ENCODE measurements around the gene MRPL39.
"Not testable (repeated sequence)": the region's sequence is repeated elsewhere in the genome, so short reads cannot be mapped to it uniquely, and the experiment has no call there.

MRPL39 gene

DNA sequence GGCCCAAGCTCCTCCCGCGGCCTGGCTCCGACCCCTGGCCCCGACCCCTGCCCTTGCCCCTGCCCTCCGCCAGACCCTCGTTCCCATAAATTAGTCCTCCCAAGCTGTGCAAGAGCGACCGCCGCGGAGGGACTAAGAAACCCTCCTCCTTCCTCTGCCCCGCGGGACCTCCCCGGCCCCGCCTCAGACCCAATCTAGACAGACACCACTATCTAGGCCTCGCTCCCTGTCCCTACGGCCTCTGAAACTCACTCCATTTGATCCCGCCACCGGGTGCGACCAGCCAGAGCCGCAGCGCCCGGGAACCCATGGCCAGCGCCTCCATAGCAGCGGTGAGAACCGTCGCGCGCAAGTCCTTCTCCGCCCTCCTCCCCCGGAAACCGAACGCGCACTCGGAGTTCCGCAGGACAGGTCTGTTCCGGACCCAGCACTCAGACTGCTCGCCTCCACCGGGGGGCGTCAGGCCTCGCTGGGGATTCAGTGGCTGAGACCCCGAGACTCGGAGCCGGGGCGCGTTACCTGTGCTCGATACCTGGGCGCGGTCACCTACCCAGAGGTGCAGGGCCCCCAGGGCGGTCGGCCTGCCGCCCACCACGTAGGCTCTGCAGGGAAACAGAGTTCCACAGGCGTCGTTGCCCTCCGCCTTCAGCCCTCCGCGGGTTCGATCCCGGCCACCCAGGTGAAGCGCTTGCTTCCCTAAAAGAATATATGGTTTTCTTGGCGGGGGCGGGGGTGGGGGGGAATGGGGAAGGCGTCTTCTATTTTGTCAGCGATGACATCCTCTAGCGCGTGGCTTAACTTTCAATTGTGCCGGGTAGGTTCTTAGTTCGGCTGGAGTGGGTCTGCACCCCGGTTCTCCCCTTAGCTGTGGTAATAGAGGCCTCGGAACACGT lies at the start of gene MRPL39:
MRPL39 (minus strand) TSS at position 331 of the 893 bp plus-strand sequence; CDS start at position 325, 6 bp downstream.
- peak; percentile 81 to 94 (median 91) for DNase-seq

GRCh38 chr21:25656412-25656811 lies 49.1 kb upstream of the MRPL39 start:
- DNase-seq: no peak

- no peak for DNase-seq
Measured at GRCh38 chr21:25649146-25649545, 41.9 kb upstream of the MRPL39 start.

GRCh38 chr21:25647647-25648046 lies 40.4 kb upstream of the MRPL39 start:
- no peak for DNase-seq

GRCh38 chr21:25646474-25646873 lies 39.2 kb upstream of the MRPL39 start:
- no peak for DNase-seq

DNA sequence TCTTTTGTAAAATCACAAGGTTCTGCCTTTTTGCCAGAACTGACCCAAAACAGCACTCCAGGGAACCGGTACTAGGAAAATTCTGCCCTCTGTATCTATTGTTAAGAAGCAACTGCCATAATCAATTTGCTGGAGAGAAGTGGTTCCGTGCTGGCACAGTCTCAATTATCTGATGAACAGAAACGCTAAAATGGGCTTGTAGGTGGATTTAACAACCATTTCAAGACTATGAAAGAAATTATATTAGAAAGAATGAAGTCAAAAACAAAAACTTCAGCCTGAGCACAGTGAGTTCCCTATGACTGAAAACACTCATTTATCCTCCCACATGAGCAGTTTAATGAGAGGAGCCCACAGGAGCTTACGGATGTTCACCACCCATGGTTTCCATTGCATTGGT lies 36.2 kb upstream of the MRPL39 start:
- DNase-seq: no peak

DNA sequence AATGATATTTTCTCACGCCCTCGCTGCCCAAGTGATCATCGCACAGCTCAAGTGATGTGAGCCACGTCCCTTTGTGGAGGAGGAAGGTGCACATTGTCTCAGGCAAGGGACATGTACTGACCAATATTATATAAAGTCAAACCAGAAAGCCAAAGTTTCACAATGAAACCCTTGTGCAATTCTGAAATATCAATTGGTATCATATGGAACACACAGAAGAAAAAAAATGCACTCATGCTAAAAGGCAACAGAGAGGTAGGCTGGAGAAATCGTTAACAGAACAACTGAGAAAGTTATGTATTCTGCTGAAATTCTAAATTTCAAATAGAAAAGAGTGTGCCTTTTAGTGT lies 33.6 kb upstream of the MRPL39 start:
- DNase-seq: peak in 1 of 3 experiments; percentile 18

- DNase-seq: peak in 1 of 3 experiments; percentile 73
Measured at GRCh38 chr21:25640202-25640942, 33.1 kb upstream of the MRPL39 start.

DNA sequence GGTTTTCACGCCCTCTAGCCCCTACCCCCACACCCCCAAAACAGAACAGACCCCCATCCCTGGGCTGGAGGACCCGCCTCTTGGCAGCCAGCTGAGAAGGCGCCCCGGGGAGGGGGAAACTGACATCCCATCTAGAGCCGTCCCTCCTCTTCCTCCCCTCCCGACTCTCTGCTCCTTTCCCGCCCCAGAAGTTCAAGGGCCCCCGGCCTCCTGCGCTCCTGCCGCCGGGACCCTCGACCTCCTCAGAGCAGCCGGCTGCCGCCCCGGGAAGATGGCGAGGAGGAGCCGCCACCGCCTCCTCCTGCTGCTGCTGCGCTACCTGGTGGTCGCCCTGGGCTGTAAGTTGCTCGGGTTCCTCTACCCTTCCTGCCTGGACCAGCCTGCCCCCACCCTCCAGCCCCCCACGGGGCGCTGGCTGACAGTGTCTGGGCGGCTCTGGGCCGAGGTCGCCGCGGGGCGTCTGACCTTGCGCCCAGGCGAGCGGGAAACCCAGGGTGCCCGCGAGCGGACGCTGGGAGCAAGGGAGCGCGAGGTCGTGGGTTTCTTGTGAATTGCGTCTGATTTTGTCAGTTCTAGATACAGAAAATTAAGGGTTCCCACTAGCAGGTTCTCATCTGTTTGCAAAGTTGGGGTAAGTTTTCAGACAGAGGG lies 32.4 kb upstream of the MRPL39 start:
- peak in 2 of 3 experiments; percentile 71 to 73 for DNase-seq

- DNase-seq: peak in 2 of 3 experiments; percentile 57 to 69
Measured at GRCh38 chr21:25638660-25639550, 31.6 kb upstream of the MRPL39 start, which contains the start of gene JAM2. Gene JAM2 (plus strand): TSS chr21:25639258. CDS start chr21:25639822, 564 bp downstream.

DNA sequence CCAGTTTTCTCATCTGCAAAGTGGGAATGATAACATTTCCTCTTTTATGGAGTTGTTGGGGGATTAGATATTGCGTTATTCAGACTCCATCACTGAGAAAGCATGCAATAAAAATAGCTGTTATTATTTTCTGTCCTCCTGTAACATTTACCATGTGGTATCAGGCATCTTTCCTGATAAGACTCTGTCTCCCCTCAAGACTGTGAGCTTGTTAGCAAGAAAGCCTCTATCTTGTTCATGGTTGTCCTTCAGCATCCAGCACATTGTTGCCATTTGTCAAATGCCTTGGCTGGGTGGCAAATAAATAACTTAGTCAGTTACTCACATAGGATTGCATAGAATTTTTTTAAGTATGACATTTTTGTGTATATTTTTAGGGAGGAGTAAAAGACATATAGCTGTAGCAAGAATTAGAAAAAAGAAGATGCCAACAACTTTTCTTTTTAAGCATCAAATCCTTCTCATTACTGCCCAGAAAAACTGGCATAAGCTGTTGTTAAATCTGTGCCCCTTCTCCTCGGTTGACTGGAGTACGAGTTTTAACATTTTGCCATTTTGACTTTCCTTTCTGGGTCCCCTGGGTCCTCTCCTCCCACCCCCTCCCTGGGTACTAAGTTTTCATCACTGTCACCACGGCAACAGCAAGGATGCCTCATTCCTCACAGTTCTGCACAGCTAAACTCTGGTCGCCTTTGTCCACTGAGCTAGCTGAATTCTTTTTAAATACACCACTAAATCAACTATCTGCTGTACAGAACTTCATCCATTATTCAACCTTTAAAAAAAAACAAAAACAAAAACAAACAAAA lies 30.8 kb upstream of the MRPL39 start:
- DNase-seq: peak in 2 of 3 experiments; percentile 8 to 52

DNA sequence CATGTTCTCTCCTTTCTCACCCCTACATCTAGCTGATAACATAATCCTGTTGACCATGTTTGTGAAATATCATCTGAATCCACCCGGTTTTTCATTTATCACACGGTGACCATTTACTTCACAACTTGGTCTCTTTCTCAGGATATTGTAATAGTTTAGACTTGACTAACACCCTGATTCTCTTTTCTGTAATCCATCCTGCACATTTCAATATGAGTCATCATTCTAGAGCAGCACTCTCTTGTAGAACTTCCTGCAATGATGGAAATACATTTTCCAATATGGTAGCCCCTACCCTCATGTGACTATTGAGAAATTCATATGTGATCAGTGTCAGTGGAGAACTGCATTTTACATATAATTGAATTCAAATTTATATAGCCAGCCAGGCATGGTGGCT lies 29.4 kb upstream of the MRPL39 start:
- no peak for DNase-seq

GRCh38 chr21:25635310-25635709 lies 28.0 kb upstream of the MRPL39 start:
- no peak for DNase-seq

- no peak for DNase-seq
Measured at GRCh38 chr21:25632296-25632695, 25.0 kb upstream of the MRPL39 start.

DNA sequence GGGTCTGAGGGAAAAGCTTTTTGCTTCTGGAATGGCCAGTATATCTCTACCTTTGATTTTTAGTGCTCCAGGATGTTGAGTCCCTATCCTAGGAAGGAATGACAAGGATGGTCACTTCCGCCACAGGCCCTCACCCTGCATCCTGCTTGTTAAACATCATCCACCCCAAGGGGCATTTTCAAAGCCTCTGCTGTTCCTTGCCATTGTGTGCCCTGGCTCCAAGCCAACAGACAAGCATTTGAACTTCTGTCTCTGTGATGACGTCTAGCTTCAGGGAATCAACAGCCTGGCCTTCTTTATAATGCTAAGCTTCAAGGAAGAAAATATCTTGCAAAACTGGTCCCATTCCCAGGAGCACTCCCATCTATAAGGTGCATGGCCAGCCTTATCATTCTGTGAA lies 19.5 kb upstream of the MRPL39 start:
- DNase-seq: peak in 1 of 3 experiments; percentile 56

DNA sequence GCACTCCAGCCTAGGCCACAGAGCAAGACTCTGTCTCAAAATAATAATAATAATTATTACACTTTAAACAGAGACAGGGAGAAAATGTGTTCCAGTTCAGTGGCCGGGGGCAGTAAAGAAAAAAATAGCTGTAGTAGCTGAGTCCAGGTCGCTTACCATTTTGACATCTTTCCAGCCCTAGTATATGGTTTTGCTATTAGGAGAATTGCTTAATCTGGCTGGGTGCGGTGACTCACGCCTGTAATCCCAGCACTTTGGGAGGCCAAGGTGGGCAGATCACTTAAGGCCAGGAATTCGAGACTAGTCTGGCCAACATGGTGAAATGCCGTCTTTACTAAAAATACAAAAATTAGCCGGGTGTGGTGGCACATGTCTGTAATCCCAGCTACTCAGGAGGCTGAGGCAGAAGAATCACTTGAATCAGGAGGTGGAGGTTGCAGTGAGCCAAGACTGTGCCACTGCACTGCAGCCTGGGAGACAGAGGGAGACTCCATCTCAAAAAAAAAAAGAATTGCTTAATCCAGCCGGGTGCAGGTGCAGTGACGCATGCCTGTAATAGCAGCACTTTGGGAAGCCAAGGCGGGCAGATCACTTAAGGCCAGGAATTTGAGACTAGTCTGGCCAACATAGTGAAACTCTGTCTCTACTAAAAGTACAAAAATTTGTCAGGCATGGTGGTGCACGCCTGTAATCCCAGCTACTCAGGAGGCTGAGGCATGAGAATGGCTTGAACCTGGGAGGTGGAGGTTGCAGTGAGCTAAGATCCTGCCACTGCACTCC lies 18.7 kb upstream of the MRPL39 start:
- not testable (repeated sequence) for DNase-seq

DNA sequence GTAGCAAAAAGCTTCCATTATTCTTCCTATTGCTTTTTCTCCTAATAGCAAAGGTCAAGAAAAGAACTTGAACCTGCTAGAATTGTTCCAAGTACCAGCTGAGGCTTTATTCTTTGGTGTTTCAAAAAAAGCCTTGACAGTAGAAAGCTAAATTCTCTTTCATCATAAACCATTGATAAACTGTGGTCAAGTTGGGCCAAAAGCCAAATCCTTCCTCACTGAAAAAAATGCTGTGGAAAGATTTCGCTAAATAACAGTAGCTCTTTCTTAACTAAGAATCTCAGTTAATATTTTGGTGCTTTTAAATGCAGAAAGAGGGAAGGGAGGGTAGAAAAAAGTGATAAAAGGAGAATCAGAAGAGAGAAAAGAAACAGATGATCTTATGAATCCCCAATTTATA lies 17.8 kb upstream of the MRPL39 start:
- DNase-seq: no peak

- DNase-seq: no peak
Measured at GRCh38 chr21:25624511-25624910, 17.2 kb upstream of the MRPL39 start.

GRCh38 chr21:25619198-25619597 lies 11.9 kb upstream of the MRPL39 start:
- no peak for DNase-seq

GRCh38 chr21:25615880-25616279 lies 8.6 kb upstream of the MRPL39 start:
- no peak for DNase-seq

GRCh38 chr21:25614441-25614840 lies 7.2 kb upstream of the MRPL39 start:
- no peak for DNase-seq
